PC-3 (cell line): Measurements from ENCODE around the gene MMP15. TPM values are rescaled to one million over a fixed set of nuclear protein-coding genes. Genes with fewer than 3 reads are reported as not detected.

ENCODE experiments used
- ATAC-seq: fragments of 200-7000 bp; cut with Tn5 transposase; 2 replicates; pipeline ENCODE4 v1.9.1; 2020; ENCODE audit warnings: mild to moderate bottlenecking, moderate library complexity
- BruUV-seq: library from RNA; stranded (reverse); fragments of 400-500 nt; replicated peaks from 2 replicates; lab custom pipeline; 2021; lab: Mats Ljungman, UMichigan
- CTCF ChIA-PET: fragments of 300-600 bp; sonication (Branson Sonifier 250); formaldehyde crosslinking; loops from one replicate; lab custom pipeline; 2022; ENCODE audit warnings: antibody characterized with exemption; lab: Charles Lee
- POLR2A ChIA-PET: fragments of 300-600 bp; sonication (Branson Sonifier 250); formaldehyde crosslinking; loops from one replicate; lab custom pipeline; 2022; ENCODE audit warnings: antibody characterized with exemption; ENCODE audit not compliant: unreplicated experiment; lab: Charles Lee
- DNase-seq: peaks from one replicate; pipeline ENCODE4 v3.0.0-alpha.2; 2015
- H2AFZ ChIP-seq: fragments of 300-600 bp; sonication (generic); 2 replicates; pipeline ENCODE4 v1.6.0; 2016; ENCODE audit warnings: antibody characterized with exemption, low read length
- H3F3A ChIP-seq: fragments of 300-600 bp; sonication (generic); one replicate; pipeline ENCODE4 v1.6.0; 2017; ENCODE audit warnings: antibody characterized with exemption, low read length, control low read depth, mild to moderate bottlenecking; ENCODE audit not compliant: unreplicated experiment
- H3K27ac ChIP-seq: fragments of 300-600 bp; sonication (generic); 2 replicates; pipeline ENCODE4 v1.5.1; 2016; ENCODE audit warnings: mild to moderate bottlenecking, low read length
- H3K27me3 ChIP-seq: fragments of 300-600 bp; sonication (generic); 2 replicates; pipeline ENCODE4 v1.6.1; 2016; ENCODE audit warnings: low read length, mixed read lengths
- H3K36me3 ChIP-seq: fragments of 300-600 bp; sonication (generic); 2 replicates; pipeline ENCODE4 v1.6.1; 2016; ENCODE audit warnings: low read depth, mixed run types, low read length, mixed read lengths
- H3K4me1 ChIP-seq: fragments of 300-600 bp; sonication (generic); 2 replicates; pipeline ENCODE4 v1.5.1; 2016; ENCODE audit warnings: low read length; ENCODE audit not compliant: insufficient read depth
- H3K4me2 ChIP-seq: fragments of 300-600 bp; sonication (generic); 2 replicates; pipeline ENCODE4 v1.6.0; 2016; ENCODE audit warnings: low read length
- H3K4me3 ChIP-seq: fragments of 300-600 bp; sonication (generic); 2 replicates; pipeline ENCODE4 v1.5.1; 2016; ENCODE audit warnings: mild to moderate bottlenecking, low read length, mixed read lengths
- H3K79me2 ChIP-seq: fragments of 300-600 bp; sonication (generic); 2 replicates; pipeline ENCODE4 v1.6.1; 2017; ENCODE audit warnings: low read length, mixed read lengths
- H3K9ac ChIP-seq: fragments of 300-600 bp; sonication (generic); 2 replicates; pipeline ENCODE4 v1.6.0; 2016; ENCODE audit warnings: mild to moderate bottlenecking, low read length
- H3K9me2 ChIP-seq: fragments of 300-600 bp; sonication (generic); replicated peaks from 2 replicates; pipeline ENCODE4 v1.6.1; 2016; ENCODE audit warnings: mixed run types, low read length, mixed read lengths
- H3K9me3 ChIP-seq: fragments of 300-600 bp; sonication (generic); 2 replicates; pipeline ENCODE4 v1.6.1; 2016; ENCODE audit warnings: low read length, mixed read lengths
- H4K20me1 ChIP-seq: fragments of 300-600 bp; sonication (generic); 2 replicates; pipeline ENCODE4 v1.6.1; 2016; ENCODE audit warnings: low read length, mixed read lengths
- CTCF ChIP-seq: fragments of 300-600 bp; sonication (generic); conservative IDR thresholded peaks from 2 replicates; pipeline ENCODE4 v1.5.1; 2017; ENCODE audit warnings: antibody characterized with exemption, low read depth, mild to moderate bottlenecking, low read length
- EZH2 ChIP-seq: fragments of 300-600 bp; sonication (generic); IDR thresholded peaks from one replicate; pipeline ENCODE4 v1.6.1; 2017; ENCODE audit warnings: antibody characterized with exemption, mild to moderate bottlenecking, low read length; ENCODE audit not compliant: unreplicated experiment
- EZH2phosphoT487 ChIP-seq: fragments of 300-600 bp; sonication (generic); IDR thresholded peaks from 2 replicates; pipeline ENCODE4 v1.6.1; 2018; ENCODE audit warnings: mild to moderate bottlenecking, antibody characterized with exemption, low read length, borderline replicate concordance
- intact Hi-C: fragments of 100-400 bp; cut with micrococcal nuclease; formaldehyde crosslinking; loops from 2 replicates; pipeline ENCODE4 v1.9.0; 2023
- total RNA-seq: library from RNA; depleted of rRNA; stranded (reverse); fragments of >200 nt; gene quantifications from 2 replicates; pipeline ENCODE4 v1.2.3, GENCODE V29; 2014

Gene MMP15
- total RNA-seq, 1 experiment from 2014 or later: 6.3 TPM

- no peak for DNase-seq
- intact Hi-C loops: no loop called here
- Histone ChIP-seq H3K4me3 (no peak overlapping the region), H3K27me3 (no peaks in the 10 kb centered on the region), H3K4me1 (no peaks in the 10 kb centered on the region), H3K9me3 (no peaks in the 10 kb centered on the region), H3K9ac (no peak overlapping the region), H3K36me3 (no peaks in the 10 kb centered on the region), H2AFZ (no peak overlapping the region), H3K9me2 (no peaks in the 10 kb centered on the region), H3K79me2 (no peaks in the 10 kb centered on the region), H3F3A (no peaks in the 10 kb centered on the region), H3K4me2 (no peak overlapping the region), H4K20me1 (no peaks in the 10 kb centered on the region), H3K27ac (no peak overlapping the region)
- BruUV-seq: no TSS peak
- TF ChIP-seq EZH2: no peak
- no peak for TF ChIP-seq CTCF
- no peak for TF ChIP-seq EZH2phosphoT487
- CTCF ChIA-PET: no interaction called here
- POLR2A ChIA-PET: no interaction called here
- no peak for ATAC-seq
Observed at GRCh38 chr16:58041628-58041955, 16.0 kb downstream of the MMP15 start.

GRCh38 chr16:58042001-58042885 is 16.7 kb downstream of the MMP15 start:
- H3K4me2 ChIP-seq: no peak overlapping the region
- H3K36me3 ChIP-seq: no peaks in the 10 kb centered on the region
- H3K27ac ChIP-seq: no peak overlapping the region
- H4K20me1 ChIP-seq: no peaks in the 10 kb centered on the region
- TF ChIP-seq CTCF: no peak
- TF ChIP-seq EZH2: no peak
- TF ChIP-seq EZH2phosphoT487: no peak
- H3K9me2 ChIP-seq: no peaks in the 10 kb centered on the region
- no peaks in the 10 kb centered on the region for H3K9me3 ChIP-seq
- ATAC-seq: no peak
- no peaks in the 10 kb centered on the region for H3K79me2 ChIP-seq
- ChIA-PET CTCF (no interaction called here), POLR2A (no interaction called here)
- no peak overlapping the region for H3K4me3 ChIP-seq
- no TSS peak for BruUV-seq
- no peak for DNase-seq
- intact Hi-C loops: no loop called here
- H2AFZ ChIP-seq: no peak overlapping the region
- H3F3A ChIP-seq: no peaks in the 10 kb centered on the region
- no peak overlapping the region for H3K9ac ChIP-seq
- no peaks in the 10 kb centered on the region for H3K27me3 ChIP-seq
- no peaks in the 10 kb centered on the region for H3K4me1 ChIP-seq

GRCh38 chr16:58042886-58043515 is 17.4 kb downstream of the MMP15 start:
- Histone ChIP-seq H3K27me3 (no peaks in the 10 kb centered on the region), H3K9me2 (no peaks in the 10 kb centered on the region), H2AFZ (no peak overlapping the region), H4K20me1 (no peaks in the 10 kb centered on the region), H3K4me1 (no peaks in the 10 kb centered on the region), H3F3A (no peaks in the 10 kb centered on the region), H3K9me3 (no peaks in the 10 kb centered on the region), H3K4me2 (no peak overlapping the region), H3K36me3 (no peaks in the 10 kb centered on the region), H3K27ac (no peak overlapping the region), H3K79me2 (no peaks in the 10 kb centered on the region), H3K9ac (no peak overlapping the region), H3K4me3 (no peak overlapping the region)
- no TSS peak for BruUV-seq
- ATAC-seq (no peak), DNase-seq (no peak)
- intact Hi-C loops: no loop called here
- POLR2A ChIA-PET: no interaction called here
- no peak for TF ChIP-seq CTCF
- TF ChIP-seq EZH2phosphoT487: no peak
- TF ChIP-seq EZH2: no peak
- CTCF ChIA-PET: no interaction called here
